ENCODE data around the gene DEPDC5. TPM values are rescaled to one million over a fixed set of nuclear protein-coding genes. Genes with fewer than 3 reads are reported as not detected.

Gene DEPDC5
- total RNA-seq, 1 donor from 2014 or later, result 14.8 TPM

DNA sequence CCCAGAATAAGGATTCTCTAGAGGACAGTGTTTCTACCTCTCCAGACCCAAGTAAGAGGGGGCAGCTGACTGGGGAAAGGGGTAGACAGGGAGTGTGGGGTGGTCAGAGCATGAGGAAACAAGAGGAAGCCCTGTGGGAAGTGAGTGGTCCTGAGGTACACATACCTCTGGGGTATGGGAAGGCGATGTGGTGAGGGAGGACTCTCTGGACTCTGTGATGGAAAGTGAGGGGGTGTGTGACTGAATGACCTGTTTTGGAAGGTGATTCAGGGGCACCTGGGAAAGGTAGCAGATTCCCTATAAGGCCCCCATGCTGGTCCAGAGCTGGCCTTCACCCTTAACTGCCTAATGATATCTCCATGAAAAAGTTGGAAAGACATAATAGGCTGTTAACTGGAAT, 80.1 kb downstream of the DEPDC5 start:
- peaks cover 19% of the 10 kb centered on the region for H3K36me3 Mint-ChIP-seq (ENCODE audit: low read depth)
- TF ChIP-seq, protein P1, sequence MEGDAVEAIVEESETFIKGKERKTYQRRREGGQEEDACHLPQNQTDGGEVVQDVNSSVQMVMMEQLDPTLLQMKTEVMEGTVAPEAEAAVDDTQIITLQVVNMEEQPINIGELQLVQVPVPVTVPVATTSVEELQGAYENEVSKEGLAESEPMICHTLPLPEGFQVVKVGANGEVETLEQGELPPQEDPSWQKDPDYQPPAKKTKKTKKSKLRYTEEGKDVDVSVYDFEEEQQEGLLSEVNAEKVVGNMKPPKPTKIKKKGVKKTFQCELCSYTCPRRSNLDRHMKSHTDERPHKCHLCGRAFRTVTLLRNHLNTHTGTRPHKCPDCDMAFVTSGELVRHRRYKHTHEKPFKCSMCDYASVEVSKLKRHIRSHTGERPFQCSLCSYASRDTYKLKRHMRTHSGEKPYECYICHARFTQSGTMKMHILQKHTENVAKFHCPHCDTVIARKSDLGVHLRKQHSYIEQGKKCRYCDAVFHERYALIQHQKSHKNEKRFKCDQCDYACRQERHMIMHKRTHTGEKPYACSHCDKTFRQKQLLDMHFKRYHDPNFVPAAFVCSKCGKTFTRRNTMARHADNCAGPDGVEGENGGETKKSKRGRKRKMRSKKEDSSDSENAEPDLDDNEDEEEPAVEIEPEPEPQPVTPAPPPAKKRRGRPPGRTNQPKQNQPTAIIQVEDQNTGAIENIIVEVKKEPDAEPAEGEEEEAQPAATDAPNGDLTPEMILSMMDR (IDR thresholded peaks at IDR 0.05), result no peak
- no peaks in the 10 kb centered on the region for H3K27me3 Mint-ChIP-seq (ENCODE audit: low read depth)
- peaks cover 13% of the 10 kb centered on the region for H3K4me1 Mint-ChIP-seq (ENCODE audit: low read depth)
- no peaks in the 10 kb centered on the region for H3K9me3 Mint-ChIP-seq (ENCODE audit: low read depth)
- no peak overlapping the region for H3K27ac Mint-ChIP-seq (ENCODE audit: unreplicated experiment)
- no peak for DNase-seq (ENCODE audit: low spot score)
- H3K4me3 Mint-ChIP-seq (ENCODE audit: unreplicated experiment), result no peak overlapping the region

DNA sequence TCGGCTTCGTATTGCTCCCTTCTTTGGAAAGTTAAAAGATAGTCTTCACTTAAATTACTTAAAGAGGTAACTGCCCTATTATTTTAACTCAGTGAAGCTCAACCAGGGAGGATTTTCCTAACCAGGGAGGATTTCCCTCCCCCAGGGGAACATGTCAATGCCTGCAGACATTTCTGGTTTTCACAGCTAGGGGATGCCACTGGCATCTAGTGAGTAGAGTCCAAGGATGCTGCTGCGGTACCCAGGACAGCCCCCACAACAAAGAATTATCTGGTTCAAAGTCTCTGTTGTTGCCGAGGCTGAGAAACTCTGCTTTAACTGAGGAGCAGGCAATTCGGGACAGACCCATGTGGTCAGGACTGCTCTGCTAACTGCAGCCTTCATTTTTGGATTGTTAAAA, 82.2 kb downstream of the DEPDC5 start:
- TF ChIP-seq, protein P1 (IDR thresholded peaks at IDR 0.05), result no peak
- DNase-seq (ENCODE audit: low spot score), result no peak
- Mint-ChIP-seq H3K27ac (ENCODE audit: unreplicated experiment) (no peak overlapping the region), H3K27me3 (ENCODE audit: low read depth) (no peaks in the 10 kb centered on the region), H3K9me3 (ENCODE audit: low read depth) (no peaks in the 10 kb centered on the region), H3K4me1 (ENCODE audit: low read depth) (no peaks in the 10 kb centered on the region), H3K36me3 (ENCODE audit: low read depth) (peaks cover 22% of the 10 kb centered on the region), H3K4me3 (ENCODE audit: unreplicated experiment) (no peak overlapping the region)

DNA sequence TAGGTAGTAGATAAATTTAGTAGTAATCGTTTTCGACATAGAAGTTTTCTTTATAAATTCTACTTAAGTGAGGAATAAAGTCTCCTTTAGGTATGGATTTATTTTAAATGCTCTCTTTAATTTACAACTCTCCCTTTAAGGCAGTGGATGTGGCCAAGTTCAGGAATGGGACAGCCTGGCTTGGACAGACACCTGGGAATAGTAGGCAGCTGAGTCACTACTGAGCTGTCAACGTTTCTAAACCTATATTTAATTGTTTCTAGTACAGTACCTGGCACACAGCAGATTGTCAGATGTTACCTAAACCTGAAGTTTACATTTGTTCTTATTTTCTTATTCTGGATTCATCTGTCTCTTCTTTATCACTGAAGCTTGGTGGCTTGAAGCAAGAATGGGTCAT, 85.1 kb downstream of the DEPDC5 start:
- no peaks in the 10 kb centered on the region for H3K4me1 Mint-ChIP-seq (ENCODE audit: low read depth)
- H3K27me3 Mint-ChIP-seq (ENCODE audit: low read depth), result no peaks in the 10 kb centered on the region
- no peak overlapping the region for H3K27ac Mint-ChIP-seq (ENCODE audit: unreplicated experiment)
- H3K9me3 Mint-ChIP-seq (ENCODE audit: low read depth), result no peaks in the 10 kb centered on the region
- no peak for DNase-seq (ENCODE audit: low spot score)
- H3K4me3 Mint-ChIP-seq (ENCODE audit: unreplicated experiment), result no peak overlapping the region
- TF ChIP-seq, protein P1 (IDR thresholded peaks at IDR 0.05), result no peak
- H3K36me3 Mint-ChIP-seq (ENCODE audit: low read depth), result peaks cover 27% of the 10 kb centered on the region

DNA sequence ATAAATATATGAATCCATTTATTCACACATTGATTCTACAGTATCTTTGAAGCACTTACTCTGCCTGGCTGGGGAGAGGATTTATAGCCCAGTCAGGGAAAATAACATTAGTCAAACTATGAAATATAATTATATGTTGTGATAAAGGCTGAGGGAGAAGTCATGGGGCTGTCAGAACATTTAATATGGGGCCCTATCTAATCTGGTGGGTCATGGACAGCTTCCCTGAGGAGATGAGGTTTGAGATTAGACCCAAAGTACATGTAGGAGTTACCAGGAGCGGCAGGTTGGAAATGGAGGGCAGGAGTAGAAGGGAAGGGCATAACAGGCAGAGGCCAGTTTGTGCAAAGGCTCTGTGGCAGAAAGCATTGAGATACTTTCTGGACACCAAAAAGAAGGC, 86.2 kb downstream of the DEPDC5 start:
- TF ChIP-seq, protein P1 (IDR thresholded peaks at IDR 0.05), result no peak
- Mint-ChIP-seq H3K27me3 (ENCODE audit: low read depth) (no peaks in the 10 kb centered on the region), H3K36me3 (ENCODE audit: low read depth) (peaks cover 30% of the 10 kb centered on the region), H3K9me3 (ENCODE audit: low read depth) (no peaks in the 10 kb centered on the region), H3K27ac (ENCODE audit: unreplicated experiment) (no peak overlapping the region), H3K4me3 (ENCODE audit: unreplicated experiment) (no peak overlapping the region), H3K4me1 (ENCODE audit: low read depth) (no peaks in the 10 kb centered on the region)
- DNase-seq (ENCODE audit: low spot score), result no peak

DNA sequence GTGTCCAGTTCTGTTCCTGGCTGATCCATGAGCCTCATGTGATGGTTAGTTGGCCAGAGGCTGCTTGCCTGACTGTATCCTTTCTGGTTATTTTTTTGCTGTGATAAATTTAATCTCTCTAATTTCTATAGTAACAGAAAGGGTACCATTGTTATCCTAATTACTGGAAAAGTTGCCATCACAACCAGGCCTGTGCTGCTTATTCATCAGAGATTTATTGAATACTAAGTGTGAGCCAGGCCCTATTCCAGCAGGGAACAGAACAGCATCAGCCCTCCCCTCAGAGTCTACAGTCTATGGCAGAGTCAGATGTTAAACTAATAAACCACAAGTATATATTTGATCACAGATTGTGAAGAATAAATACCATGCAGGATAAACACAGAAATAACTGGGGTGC, 86.8 kb downstream of the DEPDC5 start:
- Mint-ChIP-seq H3K27ac (ENCODE audit: unreplicated experiment) (no peak overlapping the region), H3K36me3 (ENCODE audit: low read depth) (peaks cover 33% of the 10 kb centered on the region), H3K9me3 (ENCODE audit: low read depth) (no peaks in the 10 kb centered on the region), H3K27me3 (ENCODE audit: low read depth) (no peaks in the 10 kb centered on the region), H3K4me1 (ENCODE audit: low read depth) (no peaks in the 10 kb centered on the region), H3K4me3 (ENCODE audit: unreplicated experiment) (no peak overlapping the region)
- DNase-seq (ENCODE audit: low spot score), result no peak
- TF ChIP-seq, protein P1 (IDR thresholded peaks at IDR 0.05), result no peak

All from chondrocyte (in vitro differentiated cells).